HepG2 (cell line): Measurements from ENCODE around the gene MYO7B. TPM values are rescaled to one million over a fixed set of nuclear protein-coding genes. Genes with fewer than 3 reads are reported as not detected.

Experiments
- ATAC-seq: fragments of 200-7000 bp; cut with Tn5 transposase; 3 replicates; pipeline ENCODE4 v1.9.1; 2020; ENCODE audit warnings: mild to moderate bottlenecking, moderate library complexity
- BruUV-seq: library from RNA; stranded (reverse); fragments of 400-500 nt; replicated peaks from 2 replicates; lab custom pipeline; 2021; lab: Mats Ljungman, UMichigan
- CTCF ChIA-PET: fragments of 300-600 bp; formaldehyde crosslinking; extraction: SDS; loops from one replicate; lab custom pipeline; 2021; ENCODE audit warnings: low total read pairs, inconsistent platforms, low intra/inter-chr PET ratio; lab: Yijun Ruan, JAX
- POLR2A ChIA-PET: fragments of 350-600 bp; sonication (Branson Sonifier 250); formaldehyde crosslinking; loops from one replicate; lab custom pipeline; 2020; ENCODE audit warnings: antibody characterized with exemption, inconsistent platforms; lab: Yijun Ruan, JAX
- DNase-seq: peaks from one replicate; pipeline ENCODE4 v3.0.0-alpha.2; 2015; ENCODE audit warnings: low spot score
- FAIRE-seq: peaks from 3 replicates; lab custom pipeline; 2011; peaks lifted over from hg19 to GRCh38; lab: Jason Lieb, UNC
- H2AFZ ChIP-seq: one replicate; pipeline ENCODE4 v1.6.1; 2011; ENCODE audit warnings: low read length, inconsistent platforms
- H3K27ac ChIP-seq: fragments of 300-600 bp; 3 replicates; pipeline ENCODE4 v1.8.0; 2011; ENCODE audit warnings: mixed run types, mild to moderate bottlenecking, mixed read lengths, low read length, inconsistent platforms; ENCODE audit not compliant: insufficient read depth; ENCODE audit errors: extremely low read length
- H3K27me3 ChIP-seq, 2 experiments: fragments of 200-600 bp in 1 of 2; 2 replicates in 1 of 2; 3 replicates in 1 of 2; pipeline versions ENCODE4 v1.6.0 to v1.8.0; 2011; ENCODE audit warnings: low read length in 2 of 2, mild to moderate bottlenecking in 2 of 2, moderate library complexity in 2 of 2, inconsistent platforms in 1 of 2; ENCODE audit not compliant: insufficient read depth in 2 of 2, control insufficient read depth in 1 of 2
- H3K36me3 ChIP-seq, 2 experiments: fragments of 200-600 bp in 1 of 2; replicated peaks in 1 of 2; 2 replicates in 1 of 2; 3 replicates in 1 of 2; pipeline versions ENCODE4 v1.5.1 to v1.8.0; 2011; ENCODE audit warnings: low read length in 2 of 2, inconsistent platforms in 1 of 2; ENCODE audit not compliant: insufficient read depth in 2 of 2, control insufficient read depth in 1 of 2
- H3K4me1 ChIP-seq: 2 replicates; pipeline ENCODE4 v1.5.1; 2012; ENCODE audit warnings: low read length, inconsistent platforms; ENCODE audit not compliant: insufficient read depth
- H3K4me2 ChIP-seq: 2 replicates; pipeline ENCODE4 v1.6.0; 2011; ENCODE audit warnings: low read depth, low read length, inconsistent platforms
- H3K4me3 ChIP-seq, 3 experiments: fragments of 200-600 bp in 1 of 3; sonication (generic), shearing (Covaris generic) in 1 of 3; replicated peaks in 1 of 3; 2 replicates each; pipeline ENCODE4 v1.5.1; 2011 to 2016; ENCODE audit warnings: low read length in 3 of 3, inconsistent platforms in 2 of 3, low read depth in 2 of 3, mild to moderate bottlenecking in 2 of 3, control low read depth in 1 of 3, mixed read lengths in 1 of 3; ENCODE audit not compliant: insufficient read depth in 1 of 3
- H3K79me2 ChIP-seq: one replicate; pipeline ENCODE4 v1.6.1; 2011; ENCODE audit warnings: low read length, inconsistent platforms; ENCODE audit not compliant: insufficient read depth
- H3K9ac ChIP-seq: 2 replicates; pipeline ENCODE4 v1.6.0; 2011; ENCODE audit warnings: mild to moderate bottlenecking, low read depth, low read length, inconsistent platforms; ENCODE audit not compliant: insufficient read depth
- H3K9me3 ChIP-seq: 2 replicates; pipeline ENCODE4 v1.5.1; 2012; ENCODE audit warnings: mild to moderate bottlenecking, low read length
- H4K20me1 ChIP-seq: 2 replicates; pipeline ENCODE4 v1.6.0; 2011; ENCODE audit warnings: inconsistent platforms, mild to moderate bottlenecking, low read length, moderate library complexity; ENCODE audit not compliant: insufficient read depth
- ARNT ChIP-seq: fragments of 450-650 bp; IDR thresholded peaks from 2 replicates; pipeline ENCODE4 v1.6.1; 2017
- GZF1 ChIP-seq: sonication (generic); formaldehyde crosslinking; IDR thresholded peaks from 2 replicates; pipeline ENCODE4 v1.5.1; 2020; ENCODE audit warnings: mild to moderate bottlenecking, missing genetic modification reagents
- HOXA7 ChIP-seq: sonication (generic); formaldehyde crosslinking; IDR thresholded peaks from 2 replicates; pipeline ENCODE4 v1.8.1; 2022; ENCODE audit warnings: mild to moderate bottlenecking, missing genetic modification reagents, moderate library complexity
- HOXA9 ChIP-seq: sonication (generic); formaldehyde crosslinking; IDR thresholded peaks from 2 replicates; pipeline ENCODE4 v1.8.1; 2022; ENCODE audit warnings: missing genetic modification reagents, mild to moderate bottlenecking, moderate library complexity, borderline replicate concordance
- ISL2 ChIP-seq: sonication (generic); formaldehyde crosslinking; IDR thresholded peaks from 2 replicates; pipeline ENCODE4 v1.5.0; 2020; ENCODE audit warnings: missing genetic modification reagents
- MYC ChIP-seq: sonication (generic); formaldehyde crosslinking; IDR thresholded peaks from 2 replicates; pipeline ENCODE4 v1.9.0; 2021; ENCODE audit warnings: missing genetic modification reagents, borderline replicate concordance
- MYNN ChIP-seq: sonication (generic); formaldehyde crosslinking; IDR thresholded peaks from 2 replicates; pipeline ENCODE4 v1.4.0; 2020; ENCODE audit warnings: mild to moderate bottlenecking, low read depth, missing genetic modification reagents
- NFIB ChIP-seq: sonication (generic); formaldehyde crosslinking; IDR thresholded peaks from 2 replicates; pipeline ENCODE4 v1.9.0; 2021; ENCODE audit warnings: missing genetic modification reagents, mild to moderate bottlenecking, borderline replicate concordance
- PHF20 ChIP-seq: sonication (generic); formaldehyde crosslinking; IDR thresholded peaks from 2 replicates; pipeline ENCODE4 v1.5.0; 2020; ENCODE audit warnings: mild to moderate bottlenecking, missing genetic modification reagents
- TGIF2 ChIP-seq: IDR thresholded peaks from 2 replicates; pipeline ENCODE4 v1.6.1; 2016; ENCODE audit warnings: control low read depth, missing compliant biosample characterization
- ZBTB8A ChIP-seq: sonication (generic); formaldehyde crosslinking; IDR thresholded peaks from 2 replicates; pipeline ENCODE4 v1.4.0; 2020; ENCODE audit warnings: mild to moderate bottlenecking, low read depth, missing genetic modification reagents, borderline replicate concordance
- ZNF136 ChIP-seq: sonication (generic); formaldehyde crosslinking; IDR thresholded peaks from 2 replicates; pipeline ENCODE4 v1.8.1; 2022; ENCODE audit warnings: low read depth, mild to moderate bottlenecking, moderate library complexity, missing genetic modification reagents
- ZNF263 ChIP-seq: sonication (generic); formaldehyde crosslinking; IDR thresholded peaks from 2 replicates; pipeline ENCODE4 v1.4.0; 2020; ENCODE audit warnings: missing genetic modification reagents
- ZNF431 ChIP-seq: sonication (generic); formaldehyde crosslinking; IDR thresholded peaks from 2 replicates; pipeline ENCODE4 v1.9.0; 2022; ENCODE audit warnings: missing genetic modification reagents, low read depth, mild to moderate bottlenecking, borderline replicate concordance
- ZNF451 ChIP-seq: sonication (generic); formaldehyde crosslinking; IDR thresholded peaks from 2 replicates; pipeline ENCODE4 v1.5.0; 2020; ENCODE audit warnings: mild to moderate bottlenecking, missing genetic modification reagents
- WGBS: methylation state at CpG from one replicate; pipeline ENCODE4 v1.1.6; 2017; ENCODE audit warnings: low lambda C conversion rate; 5-methylcytosine and 5-hydroxymethylcytosine counted together
- in situ Hi-C: cut with HindIII; loops from 2 replicates; pipeline ENCODE4 v1.10.0; 2017; ENCODE audit warnings: low pct_unique_long_range_greater_than_20kb; ENCODE audit not compliant: extremely low pct_ligation_motif_present
- intact Hi-C: fragments of 100-400 bp; cut with micrococcal nuclease; formaldehyde crosslinking; loops from one replicate; pipeline ENCODE4 v1.10.0; 2022; ENCODE audit not compliant: unreplicated experiment
- polyA plus RNA-seq, 8 experiments: library from polyadenylated mRNA; depleted of rRNA in 3 of 8; stranded (reverse) in 7 of 8; unstranded in 1 of 8; fragments of >200 nt; fragmentation: Illumina TruSeq in 4 of 8; extraction: Trizol in 4 of 8; gene quantifications; 2 replicates each; pipeline versions ENCODE4 v1.2.1 to v1.2.3, GENCODE V29; 2011 to 2016; ENCODE audit warnings: low read depth in 4 of 8, missing spikeins in 1 of 8, mixed read lengths in 1 of 8; ENCODE audit not compliant: insufficient read depth in 1 of 8
- total RNA-seq, 5 experiments: library from RNA; depleted of rRNA; stranded (reverse); fragments of >200 nt; fragmentation: Illumina TruSeq; extraction: Trizol; gene quantifications; 2 replicates each; pipeline ENCODE4 v1.2.3, GENCODE V29; 2016; ENCODE audit warnings: low read depth in 1 of 5
- TF ChIP-seq, protein P1 (sequence below): sonication (generic); formaldehyde crosslinking; conservative IDR thresholded peaks from 2 replicates; pipeline ENCODE4 v1.4.0; 2020; ENCODE audit warnings: missing genetic modification reagents
- TF ChIP-seq, protein P2 (sequence below): sonication (generic); formaldehyde crosslinking; conservative IDR thresholded peaks from 2 replicates; pipeline ENCODE4 v1.4.0; 2020; ENCODE audit warnings: missing genetic modification reagents

Gene MYO7B
- total and polyA plus RNA-seq, 2 of the 13 experiments (the other 11 are each of a cell fraction or from before 2014, with no cell fraction given), result not detected

DNA sequence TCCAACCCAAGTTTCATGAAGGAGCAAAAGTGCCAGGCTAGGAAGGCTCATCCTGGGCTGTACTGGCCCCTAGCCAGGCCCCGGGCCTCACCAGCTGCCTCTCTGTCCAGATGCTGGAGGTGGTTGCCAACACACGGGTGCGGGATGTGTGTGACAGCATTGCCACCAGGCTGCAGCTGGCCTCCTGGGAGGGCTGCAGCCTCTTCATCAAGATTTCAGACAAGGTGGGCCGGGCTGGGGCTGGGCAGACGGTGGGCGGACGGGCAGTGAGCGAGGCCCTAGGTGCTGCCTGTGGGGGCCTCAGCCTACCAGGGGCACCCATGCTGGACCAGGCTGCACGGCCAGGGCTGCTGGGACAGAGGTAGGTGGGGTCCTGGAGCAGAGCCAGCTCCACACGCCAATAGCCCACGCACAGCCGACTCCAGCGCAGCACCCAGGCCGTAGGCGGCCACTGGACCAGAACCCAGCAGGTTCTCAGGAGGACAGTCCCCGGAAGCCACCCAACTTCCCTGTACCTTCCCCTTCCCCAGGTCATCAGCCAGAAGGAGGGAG is 98.7 kb downstream of the MYO7B start (continued):
- TF ChIP-seq, protein P1, sequence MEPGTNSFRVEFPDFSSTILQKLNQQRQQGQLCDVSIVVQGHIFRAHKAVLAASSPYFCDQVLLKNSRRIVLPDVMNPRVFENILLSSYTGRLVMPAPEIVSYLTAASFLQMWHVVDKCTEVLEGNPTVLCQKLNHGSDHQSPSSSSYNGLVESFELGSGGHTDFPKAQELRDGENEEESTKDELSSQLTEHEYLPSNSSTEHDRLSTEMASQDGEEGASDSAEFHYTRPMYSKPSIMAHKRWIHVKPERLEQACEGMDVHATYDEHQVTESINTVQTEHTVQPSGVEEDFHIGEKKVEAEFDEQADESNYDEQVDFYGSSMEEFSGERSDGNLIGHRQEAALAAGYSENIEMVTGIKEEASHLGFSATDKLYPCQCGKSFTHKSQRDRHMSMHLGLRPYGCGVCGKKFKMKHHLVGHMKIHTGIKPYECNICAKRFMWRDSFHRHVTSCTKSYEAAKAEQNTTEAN (CRISPR knock-in tag), result no peak
- TF ChIP-seq PHF20, result no peak
- TF ChIP-seq ARNT, result no peak

DNA sequence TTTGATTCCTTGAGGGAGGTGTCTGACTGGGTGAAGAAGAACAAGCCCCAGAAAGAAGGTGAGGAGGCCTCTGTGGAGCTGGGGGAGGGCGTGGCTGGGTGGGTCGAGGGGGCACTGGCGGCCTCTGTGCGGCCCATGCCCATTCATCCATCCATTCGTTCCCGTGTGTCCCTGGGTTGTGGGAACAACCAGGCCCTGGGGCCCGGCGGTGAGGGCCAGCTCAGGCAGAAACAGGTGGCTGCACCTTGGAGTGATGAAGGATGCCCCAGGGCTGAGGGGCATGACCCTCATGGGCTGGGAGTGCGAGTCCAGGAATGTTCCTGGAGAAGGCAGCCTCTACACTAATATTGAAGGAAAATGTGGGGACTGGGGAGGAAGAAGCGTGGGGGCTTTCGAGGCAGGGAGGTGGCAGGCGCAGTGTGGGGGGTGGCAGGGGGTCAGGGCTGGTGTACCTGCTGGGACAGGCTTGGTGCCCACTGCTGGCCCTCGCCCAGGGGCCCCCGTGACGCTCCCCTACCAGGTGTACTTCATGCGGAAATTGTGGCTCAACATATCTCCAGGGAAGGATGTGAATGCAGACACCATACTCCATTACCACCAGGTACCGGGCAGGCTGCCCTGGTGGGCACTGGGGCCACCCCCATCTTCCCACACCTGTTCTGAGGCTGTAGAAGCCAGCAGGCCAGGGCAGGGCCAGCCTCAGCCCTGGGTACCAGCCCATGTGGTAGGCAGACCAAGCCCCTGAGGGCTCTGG is 99.3 kb downstream of the MYO7B start:
- ChIA-PET POLR2A (no interaction called here), CTCF (no interaction called here)
- H4K20me1 ChIP-seq, result no peaks in the 10 kb centered on the region
- TF ChIP-seq GZF1 (CRISPR knock-in tag) (no peak), HOXA9 (no peak), ZNF451 (CRISPR knock-in tag) (no peak), ZNF136 (CRISPR knock-in tag) (no peak), HOXA7 (CRISPR knock-in tag) (no peak), TGIF2 (CRISPR knock-in tag) (no peak), ISL2 (no peak), MYNN (CRISPR knock-in tag) (no peak), ZNF431 (CRISPR knock-in tag) (no peak), NFIB (CRISPR knock-in tag) (no peak), MYC (CRISPR knock-in tag) (no peak), ZNF263 (CRISPR knock-in tag) (no peak), ZBTB8A (CRISPR knock-in tag) (no peak)
- TF ChIP-seq, protein P2, sequence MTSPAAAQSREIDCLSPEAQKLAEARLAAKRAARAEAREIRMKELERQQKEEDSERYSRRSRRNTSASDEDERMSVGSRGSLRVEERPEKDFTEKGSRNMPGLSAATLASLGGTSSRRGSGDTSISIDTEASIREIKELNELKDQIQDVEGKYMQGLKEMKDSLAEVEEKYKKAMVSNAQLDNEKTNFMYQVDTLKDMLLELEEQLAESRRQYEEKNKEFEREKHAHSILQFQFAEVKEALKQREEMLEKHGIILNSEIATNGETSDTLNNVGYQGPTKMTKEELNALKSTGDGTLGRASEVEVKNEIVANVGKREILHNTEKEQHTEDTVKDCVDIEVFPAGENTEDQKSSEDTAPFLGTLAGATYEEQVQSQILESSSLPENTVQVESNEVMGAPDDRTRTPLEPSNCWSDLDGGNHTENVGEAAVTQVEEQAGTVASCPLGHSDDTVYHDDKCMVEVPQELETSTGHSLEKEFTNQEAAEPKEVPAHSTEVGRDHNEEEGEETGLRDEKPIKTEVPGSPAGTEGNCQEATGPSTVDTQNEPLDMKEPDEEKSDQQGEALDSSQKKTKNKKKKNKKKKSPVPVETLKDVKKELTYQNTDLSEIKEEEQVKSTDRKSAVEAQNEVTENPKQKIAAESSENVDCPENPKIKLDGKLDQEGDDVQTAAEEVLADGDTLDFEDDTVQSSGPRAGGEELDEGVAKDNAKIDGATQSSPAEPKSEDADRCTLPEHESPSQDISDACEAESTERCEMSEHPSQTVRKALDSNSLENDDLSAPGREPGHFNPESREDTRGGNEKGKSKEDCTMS (CRISPR knock-in tag), result no peak
- intact Hi-C loops (no loop called here), in situ Hi-C loops (no loop called here)
- 33% methylated on average over 14 of the region's 17 CpGs for WGBS
- no peak overlapping the region for H3K9ac ChIP-seq
- FAIRE-seq, result no peak
- no TSS peak for BruUV-seq
- no peaks in the 10 kb centered on the region for H3K36me3 ChIP-seq
- no peak overlapping the region for H3K4me3 ChIP-seq
- no peak overlapping the region for H3K27ac ChIP-seq
- H3K4me2 ChIP-seq, result no peak overlapping the region
- H3K27me3 ChIP-seq, result peaks cover 31 to 96% of the 10 kb centered on the region in 2 experiments
- H3K79me2 ChIP-seq, result no peaks in the 10 kb centered on the region
- peaks cover 24% of the 10 kb centered on the region for H3K4me1 ChIP-seq
- DNase-seq, result no peak
- no peak overlapping the region for H2AFZ ChIP-seq
- no peak for ATAC-seq
- no peaks in the 10 kb centered on the region for H3K9me3 ChIP-seq
